ENCODE measurements around the gene GAB3. TPM values are rescaled to one million over a fixed set of nuclear protein-coding genes. Genes with fewer than 3 reads are reported as not detected.

GAB3 gene
- total and polyA plus RNA-seq, 9 of the 15 experiments (the other 6 are each of a cell fraction or from before 2014, with no cell fraction given) = 16.1 to 31.4 (median 20.2) TPM

DNA sequence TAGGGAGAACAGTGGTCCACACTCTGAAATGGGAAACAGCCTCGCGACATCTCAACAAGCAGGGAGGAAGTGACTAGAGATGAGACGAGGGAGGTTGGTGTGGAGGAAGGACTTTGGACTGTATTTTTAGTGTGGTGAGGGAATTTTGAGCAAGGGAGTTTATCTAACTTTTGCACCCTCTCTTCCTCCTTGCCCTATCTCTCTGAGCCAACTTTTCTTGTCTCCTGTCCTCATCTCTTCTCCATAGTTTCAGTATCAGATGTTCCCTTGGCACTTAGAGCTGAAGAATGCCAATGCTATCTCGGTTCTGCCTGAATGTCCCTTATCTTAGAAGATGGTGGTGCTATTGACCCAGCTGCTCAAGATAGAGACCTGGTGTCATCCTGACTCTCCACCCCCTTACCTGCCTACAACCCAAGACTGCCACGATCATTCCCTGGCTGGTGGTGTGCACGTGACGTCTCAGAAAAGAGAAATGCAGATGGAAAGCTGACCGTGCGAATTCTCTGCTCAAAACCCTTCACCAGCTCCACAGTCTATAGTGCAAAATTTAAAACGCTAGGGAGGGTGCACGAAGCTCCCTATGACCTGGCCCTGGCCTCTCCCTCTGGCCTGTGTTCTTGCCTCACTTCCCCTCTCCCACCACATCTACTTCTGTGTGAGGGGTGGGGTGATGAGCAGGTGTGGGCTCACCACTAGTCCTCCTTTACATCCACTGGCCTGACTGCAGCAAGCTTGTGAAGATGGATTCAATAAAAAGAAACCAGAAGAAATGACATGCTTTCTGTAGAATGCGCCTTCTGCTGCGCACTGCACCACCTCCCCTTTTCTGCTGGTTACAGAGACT, 33.5 kb upstream of the GAB3 start (continued):
- TF ChIP-seq ARHGAP35 (IDR thresholded peaks at IDR 0.05; ENCODE audit: partially characterized antibody) = no peak
- TF ChIP-seq DDX20 (tag; IDR thresholded peaks at IDR 0.05; ENCODE audit: low read depth) = no peak
- TF ChIP-seq, protein P1, sequence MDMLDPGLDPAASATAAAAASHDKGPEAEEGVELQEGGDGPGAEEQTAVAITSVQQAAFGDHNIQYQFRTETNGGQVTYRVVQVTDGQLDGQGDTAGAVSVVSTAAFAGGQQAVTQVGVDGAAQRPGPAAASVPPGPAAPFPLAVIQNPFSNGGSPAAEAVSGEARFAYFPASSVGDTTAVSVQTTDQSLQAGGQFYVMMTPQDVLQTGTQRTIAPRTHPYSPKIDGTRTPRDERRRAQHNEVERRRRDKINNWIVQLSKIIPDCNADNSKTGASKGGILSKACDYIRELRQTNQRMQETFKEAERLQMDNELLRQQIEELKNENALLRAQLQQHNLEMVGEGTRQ (CRISPR knock-in tag; IDR thresholded peaks at IDR 0.05) = peak; percentile 36; the same call in 1 of the 2 replicates
- TF ChIP-seq HES1 (IDR thresholded peaks at IDR 0.05; ENCODE audit: low read depth) = no peak
- TF ChIP-seq, protein P2, sequence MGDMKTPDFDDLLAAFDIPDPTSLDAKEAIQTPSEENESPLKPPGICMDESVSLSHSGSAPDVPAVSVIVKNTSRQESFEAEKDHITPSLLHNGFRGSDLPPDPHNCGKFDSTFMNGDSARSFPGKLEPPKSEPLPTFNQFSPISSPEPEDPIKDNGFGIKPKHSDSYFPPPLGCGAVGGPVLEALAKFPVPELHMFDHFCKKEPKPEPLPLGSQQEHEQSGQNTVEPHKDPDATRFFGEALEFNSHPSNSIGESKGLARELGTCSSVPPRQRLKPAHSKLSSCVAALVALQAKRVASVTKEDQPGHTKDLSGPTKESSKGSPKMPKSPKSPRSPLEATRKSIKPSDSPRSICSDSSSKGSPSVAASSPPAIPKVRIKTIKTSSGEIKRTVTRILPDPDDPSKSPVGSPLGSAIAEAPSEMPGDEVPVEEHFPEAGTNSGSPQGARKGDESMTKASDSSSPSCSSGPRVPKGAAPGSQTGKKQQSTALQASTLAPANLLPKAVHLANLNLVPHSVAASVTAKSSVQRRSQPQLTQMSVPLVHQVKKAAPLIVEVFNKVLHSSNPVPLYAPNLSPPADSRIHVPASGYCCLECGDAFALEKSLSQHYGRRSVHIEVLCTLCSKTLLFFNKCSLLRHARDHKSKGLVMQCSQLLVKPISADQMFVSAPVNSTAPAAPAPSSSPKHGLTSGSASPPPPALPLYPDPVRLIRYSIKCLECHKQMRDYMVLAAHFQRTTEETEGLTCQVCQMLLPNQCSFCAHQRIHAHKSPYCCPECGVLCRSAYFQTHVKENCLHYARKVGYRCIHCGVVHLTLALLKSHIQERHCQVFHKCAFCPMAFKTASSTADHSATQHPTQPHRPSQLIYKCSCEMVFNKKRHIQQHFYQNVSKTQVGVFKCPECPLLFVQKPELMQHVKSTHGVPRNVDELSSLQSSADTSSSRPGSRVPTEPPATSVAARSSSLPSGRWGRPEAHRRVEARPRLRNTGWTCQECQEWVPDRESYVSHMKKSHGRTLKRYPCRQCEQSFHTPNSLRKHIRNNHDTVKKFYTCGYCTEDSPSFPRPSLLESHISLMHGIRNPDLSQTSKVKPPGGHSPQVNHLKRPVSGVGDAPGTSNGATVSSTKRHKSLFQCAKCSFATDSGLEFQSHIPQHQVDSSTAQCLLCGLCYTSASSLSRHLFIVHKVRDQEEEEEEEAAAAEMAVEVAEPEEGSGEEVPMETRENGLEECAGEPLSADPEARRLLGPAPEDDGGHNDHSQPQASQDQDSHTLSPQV (IDR thresholded peaks at IDR 0.05) = 0 out of 2 replicates have a peak, but pooled peaks have one; percentile 57
- no peak for TF ChIP-seq ZNF512 (tag; IDR thresholded peaks at IDR 0.05)
- TF ChIP-seq HDAC3 (IDR thresholded peaks at IDR 0.05; ENCODE audit: borderline replicate concordance, partially characterized antibody) = no peak
- TF ChIP-seq HMBOX1 (IDR thresholded peaks at IDR 0.05) = peak; percentile 47; the same call in 1 of the 2 replicates
- no peak for TF ChIP-seq NKRF (IDR thresholded peaks at IDR 0.05; ENCODE audit: borderline replicate concordance)
- TF ChIP-seq E2F6 (IDR thresholded peaks at IDR 0.05; ENCODE audit: borderline replicate concordance in 1 of 2, extremely low read depth in 1 of 2, insufficient read depth in 1 of 2, insufficient read length in 1 of 2, low read depth in 1 of 2, low read length in 1 of 2, poor library complexity in 1 of 2, severe bottlenecking in 1 of 2) = no peak

Measured in K562 (cell line).